ENCODE measurements around the gene APOBEC3H. TPM values are rescaled to one million over a fixed set of nuclear protein-coding genes. Genes with fewer than 3 reads are reported as not detected.

APOBEC3H gene
- total and polyA plus RNA-seq, 2 donors (not counting 3 experiments of a cell fraction or from before 2014, with no cell fraction given): not detected

- ChIA-PET CTCF (interaction anchor here (0.5 to 4.3 kb wide), 7 partner anchors 12 to 355 kb away, joined by 3 to 87 read pairs (median 3); no protein-coding TSS in a partner anchor), POLR2A (no interaction called here)
- DNase-seq (ENCODE audit: low read depth, low spot score) (no peak), FAIRE-seq (no peak)
- Histone ChIP-seq H2AFZ (ENCODE audit: low read depth, low read length) (peak overlapping the region; percentile 29), H4K20me1 (replicated peaks; ENCODE audit: control insufficient read depth, extremely low read depth, insufficient read depth, low read length) (no peaks in the 10 kb centered on the region), H3K9ac (replicated peaks; ENCODE audit: extremely low read depth, insufficient read depth, low read length) (no peak overlapping the region), H3K9me3 (replicated peaks; ENCODE audit: control insufficient read depth, insufficient read depth, low read length) (no peaks in the 10 kb centered on the region), H3K4me3 (replicated peaks in 1 of 3; ENCODE audit: insufficient read depth in 1 of 3, low read depth in 1 of 3, low read length in 3 of 3) (no peak overlapping the region), H3K4me2 (ENCODE audit: insufficient read depth, low read length) (no peak overlapping the region), H3K4me1 (ENCODE audit: control insufficient read depth, extremely low read depth, insufficient read depth, low read length) (no peaks in the 10 kb centered on the region), H3K27me3 (ENCODE audit: control insufficient read depth in 2 of 2, insufficient read depth in 2 of 2, low read length in 2 of 2) (peaks cover 3 to 4% of the 10 kb centered on the region in 2 experiments), H3K9me1 (replicated peaks; ENCODE audit: control insufficient read depth, extremely low read depth, insufficient read depth, low read length) (no peaks in the 10 kb centered on the region), H3K79me2 (ENCODE audit: control insufficient read depth, insufficient read depth, low read length) (no peaks in the 10 kb centered on the region), H3K36me3 (ENCODE audit: control insufficient read depth in 2 of 2, extremely low read depth in 1 of 2, insufficient read depth in 2 of 2, low read length in 2 of 2) (no peaks in the 10 kb centered on the region), H3K27ac (ENCODE audit: insufficient read depth, low read depth, low read length) (no peak overlapping the region)
- no peak for TF ChIP-seq POLR2AphosphoS5 (IDR thresholded peaks at IDR 0.05; ENCODE audit: insufficient read depth, low read depth, low read length)
- TF ChIP-seq MYC (IDR thresholded peaks at IDR 0.05; ENCODE audit: low read depth, low read length): no peak
- TF ChIP-seq CTCF (IDR thresholded peaks at IDR 0.05; ENCODE audit: extremely low read depth in 1 of 2, insufficient read depth in 1 of 2, low read depth in 1 of 2, low read length in 2 of 2): no peak
- no peak for TF ChIP-seq FOS (IDR thresholded peaks at IDR 0.05; ENCODE audit: borderline replicate concordance, insufficient read depth, low read length)
- no peak for TF ChIP-seq MAX (IDR thresholded peaks at IDR 0.05; ENCODE audit: insufficient read depth, insufficient read length)
- TF ChIP-seq POLR2A (IDR thresholded peaks at IDR 0.05; ENCODE audit: low read depth, low read length): no peak
- TF ChIP-seq JUN (IDR thresholded peaks at IDR 0.05; ENCODE audit: borderline replicate concordance, insufficient read depth, insufficient read length, low read depth): no peak
- TF ChIP-seq EZH2 (IDR thresholded peaks at IDR 0.05; ENCODE audit: borderline replicate concordance, low read depth, low read length, severe bottlenecking): no peak
- TF ChIP-seq GATA2 (IDR thresholded peaks at IDR 0.05; ENCODE audit: insufficient read depth, insufficient read length, low read depth, low read length): no peak
- dilution Hi-C loops (cut with MboI; ENCODE audit: extremely low pct_ligation_motif_present, low sequenced_read_pairs): no loop called here
- intact Hi-C loops (cut with micrococcal nuclease): loop anchor here (2.0 kb wide), 1 partner anchor 253 kb away; no protein-coding TSS in a partner anchor
- no TSS peak for BruUV-seq (replicated peaks)
Measured at GRCh38 chr22:39123751-39124581, 26.9 kb downstream of the APOBEC3H start.
